ENCODE data around the gene P2RY13. TPM values are rescaled to one million over a fixed set of nuclear protein-coding genes. Genes with fewer than 3 reads are reported as not detected.

Gene P2RY13
- total RNA-seq (2016; rRNA removed; fragmentation: Illumina TruSeq; extraction: Trizol), result not detected in 2 replicates
- not detected in 2 replicates for total RNA-seq (2016; cell fraction: cytosol; rRNA removed; fragmentation: Illumina TruSeq; extraction: Trizol; ENCODE audit: low read depth)
- total RNA-seq (2016; cell fraction: insoluble cytoplasmic fraction; rRNA removed; fragmentation: Illumina TruSeq; extraction: Trizol), result not detected in 2 replicates
- not detected in 2 replicates for total RNA-seq (2016; cell fraction: membrane; rRNA removed; fragmentation: Illumina TruSeq; extraction: Trizol)
- not detected in 2 replicates for total RNA-seq (2016; cell fraction: nucleus; rRNA removed; fragmentation: Illumina TruSeq; extraction: Trizol)
- not detected in 2 replicates for polyA plus RNA-seq (2011; rRNA removed)
- polyA plus RNA-seq (2011; cell fraction: cytosol; rRNA removed), result not detected in 2 replicates
- not detected in 2 replicates for polyA plus RNA-seq (2011; cell fraction: nucleus; rRNA removed)
- polyA plus RNA-seq (2012), result not detected in 2 replicates
- polyA plus RNA-seq (2016; cell fraction: cytosol; fragmentation: Illumina TruSeq; extraction: Trizol; ENCODE audit: low read depth), result not detected in 2 replicates
- polyA plus RNA-seq (2016; cell fraction: insoluble cytoplasmic fraction; fragmentation: Illumina TruSeq; extraction: Trizol; ENCODE audit: low read depth), result not detected in 2 replicates
- polyA plus RNA-seq (2016; cell fraction: membrane; fragmentation: Illumina TruSeq; extraction: Trizol; ENCODE audit: low read depth), result not detected in 2 replicates
- polyA plus RNA-seq (2016; cell fraction: nucleus; fragmentation: Illumina TruSeq; extraction: Trizol; ENCODE audit: insufficient read depth, low read depth), result not detected in 2 replicates
- not detected in 2 replicates for polyA minus RNA-seq (2011; rRNA and poly(A)+ RNA removed; ENCODE audit: low replicate concordance)
- not detected in 2 replicates for polyA minus RNA-seq (2011; cell fraction: cytosol; rRNA and poly(A)+ RNA removed)
- not detected in 2 replicates for polyA minus RNA-seq (2011; cell fraction: nucleus; rRNA and poly(A)+ RNA removed)
- Bru-seq, nascent RNA, result not detected
- not detected for BruChase-seq, experiment 1, labeled RNA remaining after a 6-hour chase
- not detected for BruChase-seq, experiment 2, labeled RNA remaining after a 2-hour chase
- long read RNA-seq, experiment 1, result 0 reads
- long read RNA-seq, experiment 2, result 0 reads

- POLR2A ChIA-PET, result no interaction called here
- 43% methylated on average over 1 of the region's 1 CpG for WGBS (ENCODE audit: low lambda C conversion rate)
- H3K4me1 ChIP-seq (ENCODE audit: insufficient read depth, low read length), result no peaks in the 10 kb centered on the region
- H2AFZ ChIP-seq (ENCODE audit: low read length), result no peak within 1 kb of the TSS
- no peak within 1 kb of the TSS for H3K27ac ChIP-seq (ENCODE audit: extremely low read length, insufficient read depth, low read length)
- no peaks in the 10 kb centered on the region for H4K20me1 ChIP-seq (ENCODE audit: insufficient read depth, low read length)
- in situ Hi-C loops (cut with HindIII; ENCODE audit: extremely low pct_ligation_motif_present, low pct_unique_long_range_greater_than_20kb), result no loop called here
- no peak within 1 kb of the TSS for H3K4me2 ChIP-seq (ENCODE audit: low read depth, low read length)
- no peak within 1 kb of the TSS for H3K9ac ChIP-seq (ENCODE audit: insufficient read depth, low read depth, low read length)
- DNase-seq (ENCODE audit: low spot score) (no peak), ATAC-seq (no peak), FAIRE-seq (no peak)
- no peaks in the 10 kb centered on the region for H3K36me3 ChIP-seq (replicated peaks in 1 of 2; ENCODE audit: control insufficient read depth in 1 of 2, insufficient read depth in 2 of 2, low read length in 2 of 2)
- no peaks in the 10 kb centered on the region for H3K27me3 ChIP-seq (ENCODE audit: control insufficient read depth in 1 of 2, insufficient read depth in 2 of 2, low read length in 2 of 2)
- intact Hi-C loops (cut with micrococcal nuclease; ENCODE audit: unreplicated experiment), result no loop called here
- BruUV-seq (replicated peaks), result no TSS peak
- CTCF ChIA-PET (ENCODE audit: low intra/inter-chr PET ratio, low total read pairs), result no interaction called here
- TF ChIP-seq ZFP36L2 (CRISPR knock-in tag; IDR thresholded peaks at IDR 0.05), result no peak
- TF ChIP-seq ZNF17 (CRISPR knock-in tag; IDR thresholded peaks at IDR 0.05), result no peak
- no peak for TF ChIP-seq KAT8 (CRISPR knock-in tag; IDR thresholded peaks at IDR 0.05)
- no peak for TF ChIP-seq JDP2 (CRISPR knock-in tag; IDR thresholded peaks at IDR 0.05; ENCODE audit: borderline replicate concordance)
- TF ChIP-seq GMEB2 (CRISPR knock-in tag; IDR thresholded peaks at IDR 0.05; ENCODE audit: low read depth), result no peak
- TF ChIP-seq ZBTB7B (CRISPR knock-in tag; IDR thresholded peaks at IDR 0.05), result no peak
- TF ChIP-seq ZC3H4 (CRISPR knock-in tag; IDR thresholded peaks at IDR 0.05; ENCODE audit: borderline replicate concordance), result no peak
- TF ChIP-seq ZNF451 (CRISPR knock-in tag; IDR thresholded peaks at IDR 0.05), result no peak
- TF ChIP-seq ARID4A (CRISPR knock-in tag; IDR thresholded peaks at IDR 0.05; ENCODE audit: borderline replicate concordance), result no peak
- H3K9me3 ChIP-seq (ENCODE audit: low read length), result no peaks in the 10 kb centered on the region
- H3K79me2 ChIP-seq (ENCODE audit: insufficient read depth, low read length), result no peaks in the 10 kb centered on the region
- H3K4me3 ChIP-seq (replicated peaks in 1 of 3; ENCODE audit: insufficient read depth in 1 of 3, low read depth in 2 of 3, low read length in 3 of 3), result no peak within 1 kb of the TSS
Measured at GRCh38 chr3:151329363-151329762, at the start of gene P2RY13. P2RY13 (minus strand) TSS chr3:151329549; CDS start chr3:151329528, 21 bp downstream.
